GM12872 (cell line): ENCODE data around the gene MST1.
A peak's percentile ranks its signal among the peaks of the same experiment; 100 is the strongest.

Experiments
- TF ChIP-seq, protein P1 (sequence below): IDR thresholded peaks from 3 replicates; pipeline ENCODE4 v1.5.1; 2011; ENCODE audit warnings: low read depth, mild to moderate bottlenecking, low read length, moderate library complexity; ENCODE audit not compliant: insufficient read depth

The MST1 gene

DNA sequence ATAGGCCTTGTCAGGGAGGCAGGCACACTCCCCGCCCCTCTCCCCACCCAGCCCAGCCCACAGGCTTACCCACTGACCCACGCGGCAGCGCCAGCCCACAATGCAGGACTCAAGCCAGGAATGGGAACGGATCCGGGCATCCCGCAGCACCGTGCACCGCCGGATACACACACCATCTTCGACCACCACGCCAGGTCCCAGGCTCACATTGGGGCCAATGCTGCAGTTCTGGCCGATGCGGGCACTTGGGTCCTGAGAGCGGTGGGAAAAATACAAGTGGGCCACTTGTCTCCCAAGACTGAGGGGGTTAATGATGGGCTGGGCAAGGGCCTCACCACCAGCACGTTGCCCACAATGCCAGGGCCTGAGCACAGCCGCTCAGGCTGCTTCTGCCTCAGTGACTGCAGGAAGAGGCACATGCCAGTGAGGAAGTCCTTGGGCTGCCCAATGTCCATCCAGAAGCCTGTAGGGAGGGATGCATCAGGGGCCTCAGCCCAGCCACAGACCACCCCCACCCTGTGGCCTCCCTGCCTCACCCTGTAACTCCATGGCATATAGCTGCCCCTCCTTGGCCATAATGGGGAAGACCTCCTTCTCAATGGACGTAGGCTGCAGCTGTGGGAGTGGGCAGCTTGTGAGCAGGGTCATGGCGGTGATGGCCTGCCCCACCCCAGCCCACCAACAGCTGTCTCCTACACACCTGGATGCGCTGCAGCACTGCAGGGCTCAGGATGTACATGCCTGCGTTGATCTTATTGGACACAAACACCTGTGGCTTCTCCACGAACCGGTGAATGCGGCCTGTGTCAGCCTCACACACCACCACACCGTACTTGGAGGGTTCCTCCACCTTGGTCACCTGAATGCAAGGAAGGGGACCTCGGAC lies 32.9 kb upstream of the MST1 start:
- TF ChIP-seq, protein P1, sequence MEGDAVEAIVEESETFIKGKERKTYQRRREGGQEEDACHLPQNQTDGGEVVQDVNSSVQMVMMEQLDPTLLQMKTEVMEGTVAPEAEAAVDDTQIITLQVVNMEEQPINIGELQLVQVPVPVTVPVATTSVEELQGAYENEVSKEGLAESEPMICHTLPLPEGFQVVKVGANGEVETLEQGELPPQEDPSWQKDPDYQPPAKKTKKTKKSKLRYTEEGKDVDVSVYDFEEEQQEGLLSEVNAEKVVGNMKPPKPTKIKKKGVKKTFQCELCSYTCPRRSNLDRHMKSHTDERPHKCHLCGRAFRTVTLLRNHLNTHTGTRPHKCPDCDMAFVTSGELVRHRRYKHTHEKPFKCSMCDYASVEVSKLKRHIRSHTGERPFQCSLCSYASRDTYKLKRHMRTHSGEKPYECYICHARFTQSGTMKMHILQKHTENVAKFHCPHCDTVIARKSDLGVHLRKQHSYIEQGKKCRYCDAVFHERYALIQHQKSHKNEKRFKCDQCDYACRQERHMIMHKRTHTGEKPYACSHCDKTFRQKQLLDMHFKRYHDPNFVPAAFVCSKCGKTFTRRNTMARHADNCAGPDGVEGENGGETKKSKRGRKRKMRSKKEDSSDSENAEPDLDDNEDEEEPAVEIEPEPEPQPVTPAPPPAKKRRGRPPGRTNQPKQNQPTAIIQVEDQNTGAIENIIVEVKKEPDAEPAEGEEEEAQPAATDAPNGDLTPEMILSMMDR = no peak

DNA sequence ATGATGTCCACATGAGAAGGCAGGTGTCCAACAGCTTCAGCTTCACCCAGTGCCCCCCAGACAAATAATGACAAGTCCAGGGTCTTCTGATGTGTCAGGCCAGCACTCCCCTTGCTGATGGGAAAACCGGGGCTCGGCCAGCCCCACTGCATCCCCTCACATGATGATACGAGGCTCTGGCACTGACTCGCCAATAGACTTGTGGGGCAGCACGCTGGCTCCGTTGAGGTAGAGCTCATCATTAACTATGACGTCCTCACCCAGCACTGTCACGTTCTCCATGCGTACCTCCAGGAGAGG lies 32.3 kb upstream of the MST1 start:
- TF ChIP-seq, protein P1 = no peak

DNA sequence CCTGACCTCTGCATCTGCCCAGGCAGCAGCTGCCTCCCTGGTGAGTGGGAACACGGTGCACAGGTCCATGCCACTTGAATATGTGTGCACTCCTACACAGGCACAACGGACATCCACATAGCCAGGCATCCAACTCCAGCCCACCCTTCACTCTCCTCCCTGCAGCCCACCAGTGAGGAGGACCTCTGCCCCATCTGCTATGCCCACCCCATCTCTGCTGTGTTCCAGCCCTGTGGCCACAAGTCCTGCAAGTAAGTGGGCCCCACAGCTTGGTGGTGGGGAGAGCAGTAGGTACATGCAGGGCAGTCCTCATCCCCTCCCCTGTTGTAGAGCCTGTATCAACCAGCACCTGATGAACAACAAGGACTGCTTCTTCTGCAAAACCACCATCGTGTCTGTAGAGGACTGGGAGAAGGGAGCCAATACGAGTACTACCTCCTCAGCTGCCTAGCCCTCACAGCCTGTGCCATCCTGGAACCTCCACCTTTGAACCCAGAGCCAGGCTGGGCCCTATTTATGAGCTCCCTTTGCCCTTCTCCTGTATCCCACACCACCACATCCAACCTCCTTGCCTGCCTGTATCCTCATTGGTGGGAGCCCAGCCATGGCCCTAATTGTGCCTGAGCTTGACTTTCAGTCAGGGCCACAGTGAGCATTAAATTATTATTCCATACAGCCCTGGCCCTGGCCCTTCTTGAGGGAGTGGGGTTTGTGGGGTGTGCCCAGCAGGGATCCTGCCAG lies 31.8 kb upstream of the MST1 start:
- TF ChIP-seq, protein P1 = no peak

DNA sequence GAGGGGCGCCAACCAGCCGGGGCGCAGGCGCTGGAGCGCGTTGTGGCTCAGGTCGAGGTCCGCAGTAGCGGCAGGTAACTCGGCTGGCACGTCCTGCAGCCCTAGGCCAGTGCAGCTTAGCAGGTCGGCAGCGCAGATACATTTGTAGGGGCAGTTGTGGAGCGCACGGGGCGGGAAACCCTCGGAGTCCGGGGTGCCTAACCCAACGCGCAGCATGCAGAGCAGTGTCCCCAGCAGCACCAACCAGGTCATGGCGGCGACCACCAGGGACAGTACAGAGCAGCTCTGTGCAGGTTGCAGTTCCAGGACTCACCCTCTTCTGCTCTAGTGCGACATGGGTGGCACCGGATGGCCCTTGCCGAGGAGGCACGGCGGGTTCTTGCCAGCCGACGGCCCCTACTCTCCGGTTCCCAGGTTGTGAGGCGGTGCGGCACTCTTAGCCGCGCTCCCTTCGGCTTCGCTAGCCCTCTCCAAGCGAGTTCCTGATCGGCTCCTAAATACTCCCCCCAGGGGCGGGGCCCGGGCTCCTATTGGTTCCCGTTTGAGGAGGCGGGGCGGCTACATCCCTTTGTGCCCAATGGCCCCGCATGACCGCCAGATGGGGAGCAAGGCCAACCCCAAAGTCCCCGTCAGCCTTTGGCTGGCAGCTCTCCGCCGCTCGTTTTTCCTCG lies 30.1 kb upstream of the MST1 start, which contains the start of gene AMIGO3:
AMIGO3 (minus strand) TSS at position 471 of the 671 bp plus-strand sequence; CDS start at position 252, 219 bp downstream.
- TF ChIP-seq, protein P1 = peak; percentile 86

DNA sequence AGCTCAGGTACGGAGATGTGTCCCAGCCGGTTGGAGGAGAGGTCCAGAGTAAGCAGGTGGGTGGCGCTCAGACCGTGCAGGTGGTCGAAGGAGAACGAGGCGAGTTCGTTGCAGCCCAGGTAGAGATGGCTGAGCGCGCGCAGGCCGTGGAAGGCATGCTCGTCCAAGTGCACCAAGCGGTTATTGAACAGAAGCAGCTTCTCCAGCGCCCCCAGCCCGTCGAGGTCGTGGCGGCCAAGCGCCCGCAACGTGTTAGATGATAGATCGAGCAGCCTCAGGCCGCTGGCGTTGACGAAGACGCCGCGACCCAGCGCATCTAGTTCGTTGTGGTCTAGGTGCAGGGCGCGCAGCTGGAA lies 29.6 kb upstream of the MST1 start:
- TF ChIP-seq, protein P1 = no peak

DNA sequence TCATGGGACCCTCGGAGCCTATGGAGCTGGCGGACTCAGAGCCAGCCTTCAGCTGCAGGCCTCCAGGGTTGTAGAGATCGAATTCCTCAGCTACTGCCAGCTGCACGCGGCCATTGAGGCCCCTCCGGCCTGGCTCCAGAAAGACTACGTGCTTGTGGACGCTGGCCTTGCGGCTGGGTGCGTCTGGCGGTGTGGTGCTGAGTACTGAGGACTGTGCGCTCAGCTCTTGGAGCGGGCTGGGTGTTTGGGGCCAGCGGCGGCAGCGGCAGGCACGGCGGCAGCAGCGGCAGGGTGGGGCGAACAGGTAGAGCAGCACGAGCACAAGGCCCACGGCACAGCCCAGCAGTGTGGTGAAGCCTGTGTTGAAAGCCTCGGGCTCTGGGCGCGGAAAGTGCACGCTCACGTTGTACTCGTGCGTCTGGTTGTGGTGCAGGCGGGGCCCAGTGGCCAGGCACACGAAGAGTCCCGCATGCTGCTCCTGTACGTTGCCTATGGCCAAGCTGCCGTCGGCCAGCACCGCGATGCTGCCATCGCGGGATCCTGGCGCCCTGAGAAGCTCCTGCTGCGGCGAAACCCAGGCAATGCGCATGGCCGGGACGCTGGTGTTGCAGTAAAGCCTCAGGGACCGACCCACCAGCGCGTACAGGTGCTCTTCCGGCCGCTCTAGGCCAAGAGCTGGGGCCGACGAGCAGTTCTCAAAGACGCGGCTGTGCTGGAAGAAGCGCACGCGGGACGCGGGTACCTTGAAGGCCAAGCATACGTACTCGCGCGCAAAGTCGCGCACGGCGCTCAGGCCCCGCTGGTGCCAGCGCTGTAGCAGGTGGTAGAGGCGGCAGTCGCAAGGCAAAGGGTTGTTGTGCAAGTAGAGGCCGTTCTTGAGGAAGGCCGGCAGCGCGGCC lies 28.9 kb upstream of the MST1 start:
- TF ChIP-seq, protein P1 = no peak
